ENCODE results near the gene CDC42BPG.
"Not testable (repeated sequence)": the region's sequence is repeated elsewhere in the genome, so short reads cannot be mapped to it uniquely, and the experiment has no call there.

The CDC42BPG gene

DNA sequence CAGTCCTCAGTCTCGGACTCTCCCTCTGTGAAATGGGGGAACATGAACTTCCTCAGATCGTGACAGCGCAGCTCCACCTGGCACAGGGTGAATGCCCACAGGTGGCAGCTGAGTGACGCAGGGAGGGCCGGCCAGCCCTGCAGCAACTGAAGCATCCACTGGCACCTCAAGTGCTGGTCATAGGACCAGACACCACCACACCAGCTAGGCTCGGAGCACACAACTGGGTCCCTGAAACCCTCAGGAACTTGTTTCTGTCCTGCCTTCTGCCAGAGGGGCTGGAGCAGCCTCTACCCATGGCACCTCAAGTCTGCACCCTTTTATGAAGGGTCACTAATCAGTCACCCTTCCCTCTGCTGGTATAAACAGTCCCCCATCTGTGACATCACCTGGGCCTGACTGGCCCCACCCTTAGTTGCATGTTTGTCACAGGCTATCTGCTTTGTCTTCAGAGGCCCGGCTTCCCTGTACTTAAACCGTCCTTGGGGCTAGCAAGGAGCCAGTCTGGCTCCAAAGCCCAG is 7.4 kb upstream of the CDC42BPG start:
- H3K4me3 ChIP-seq (ENCODE audit: low read depth, low read length), result no peak overlapping the region
- TF ChIP-seq, protein P1, sequence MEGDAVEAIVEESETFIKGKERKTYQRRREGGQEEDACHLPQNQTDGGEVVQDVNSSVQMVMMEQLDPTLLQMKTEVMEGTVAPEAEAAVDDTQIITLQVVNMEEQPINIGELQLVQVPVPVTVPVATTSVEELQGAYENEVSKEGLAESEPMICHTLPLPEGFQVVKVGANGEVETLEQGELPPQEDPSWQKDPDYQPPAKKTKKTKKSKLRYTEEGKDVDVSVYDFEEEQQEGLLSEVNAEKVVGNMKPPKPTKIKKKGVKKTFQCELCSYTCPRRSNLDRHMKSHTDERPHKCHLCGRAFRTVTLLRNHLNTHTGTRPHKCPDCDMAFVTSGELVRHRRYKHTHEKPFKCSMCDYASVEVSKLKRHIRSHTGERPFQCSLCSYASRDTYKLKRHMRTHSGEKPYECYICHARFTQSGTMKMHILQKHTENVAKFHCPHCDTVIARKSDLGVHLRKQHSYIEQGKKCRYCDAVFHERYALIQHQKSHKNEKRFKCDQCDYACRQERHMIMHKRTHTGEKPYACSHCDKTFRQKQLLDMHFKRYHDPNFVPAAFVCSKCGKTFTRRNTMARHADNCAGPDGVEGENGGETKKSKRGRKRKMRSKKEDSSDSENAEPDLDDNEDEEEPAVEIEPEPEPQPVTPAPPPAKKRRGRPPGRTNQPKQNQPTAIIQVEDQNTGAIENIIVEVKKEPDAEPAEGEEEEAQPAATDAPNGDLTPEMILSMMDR (IDR thresholded peaks at IDR 0.05; ENCODE audit: low read depth, low read length), result no peak

DNA sequence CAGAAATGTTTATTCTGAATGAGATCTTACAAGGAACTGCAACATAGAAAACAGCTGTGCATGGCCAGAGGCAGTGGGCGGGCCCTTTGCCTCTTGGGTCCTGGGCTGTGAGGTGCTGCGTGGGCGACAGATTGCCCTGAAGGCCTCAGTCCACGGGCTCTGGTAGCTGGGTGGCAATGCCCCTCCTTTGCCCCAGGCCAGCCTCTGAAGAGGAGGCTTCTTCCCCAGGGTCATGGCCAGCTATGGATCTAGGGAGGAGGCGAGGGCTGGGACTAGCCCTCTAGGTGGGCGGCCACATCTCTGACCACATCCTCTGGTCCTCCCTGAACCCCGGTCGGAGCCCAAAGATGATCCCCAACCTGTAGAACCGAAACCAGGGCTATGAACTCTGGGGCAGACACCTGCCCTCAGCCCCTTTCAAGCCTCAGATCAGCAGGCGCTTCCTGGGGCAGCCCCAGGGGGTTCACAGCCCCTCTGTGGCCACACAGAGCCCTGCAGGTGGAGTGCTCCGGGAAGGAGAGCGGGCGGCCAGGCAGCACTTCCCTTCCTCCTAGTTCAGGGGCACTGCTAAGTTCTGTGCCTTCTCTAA is 6.6 kb upstream of the CDC42BPG start:
- no peak overlapping the region for H3K4me3 ChIP-seq (ENCODE audit: low read depth, low read length)
- TF ChIP-seq, protein P1 (IDR thresholded peaks at IDR 0.05; ENCODE audit: low read depth, low read length), result no peak

DNA sequence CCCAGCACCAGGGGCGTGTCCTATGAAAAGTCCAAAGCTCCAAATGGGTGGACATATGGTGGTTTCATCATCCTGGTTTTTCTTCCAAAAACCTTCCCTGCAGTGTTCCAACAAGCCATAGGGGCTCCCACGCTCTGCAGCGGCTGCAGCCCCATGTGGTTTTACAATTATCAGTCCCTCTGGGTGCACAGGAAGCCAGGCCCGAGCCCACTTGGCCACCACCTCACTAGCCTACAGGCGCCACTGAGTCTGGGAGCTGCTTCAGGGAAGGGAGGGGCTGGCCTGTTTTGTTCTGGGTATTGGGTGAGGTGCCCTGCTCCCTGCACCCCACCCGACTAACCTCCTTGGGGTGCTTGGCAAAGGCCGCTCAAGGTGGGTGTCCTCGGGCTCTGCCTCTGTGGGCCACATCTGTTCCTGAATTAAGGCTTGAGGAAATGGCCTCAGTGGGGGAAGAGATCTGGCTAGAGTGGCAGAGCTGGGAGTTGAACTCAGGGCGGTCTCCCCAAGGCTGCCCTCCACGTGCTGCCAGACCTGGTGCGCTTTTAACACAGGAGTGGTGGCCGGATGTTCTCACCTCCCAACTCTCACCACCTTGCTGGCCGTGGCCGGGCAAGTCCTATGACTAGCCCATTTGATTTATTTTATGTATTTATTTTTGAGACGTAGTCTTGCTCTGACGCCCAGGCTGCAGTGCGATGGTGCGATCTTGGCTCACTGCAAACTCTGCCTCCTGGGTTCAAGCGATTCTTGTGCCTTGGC is 5.3 kb upstream of the CDC42BPG start:
- TF ChIP-seq, protein P1 (IDR thresholded peaks at IDR 0.05; ENCODE audit: low read depth, low read length), result no peak; the same call in 1 of the 2 replicates
- H3K4me3 ChIP-seq (ENCODE audit: low read depth, low read length), result no peak overlapping the region

DNA sequence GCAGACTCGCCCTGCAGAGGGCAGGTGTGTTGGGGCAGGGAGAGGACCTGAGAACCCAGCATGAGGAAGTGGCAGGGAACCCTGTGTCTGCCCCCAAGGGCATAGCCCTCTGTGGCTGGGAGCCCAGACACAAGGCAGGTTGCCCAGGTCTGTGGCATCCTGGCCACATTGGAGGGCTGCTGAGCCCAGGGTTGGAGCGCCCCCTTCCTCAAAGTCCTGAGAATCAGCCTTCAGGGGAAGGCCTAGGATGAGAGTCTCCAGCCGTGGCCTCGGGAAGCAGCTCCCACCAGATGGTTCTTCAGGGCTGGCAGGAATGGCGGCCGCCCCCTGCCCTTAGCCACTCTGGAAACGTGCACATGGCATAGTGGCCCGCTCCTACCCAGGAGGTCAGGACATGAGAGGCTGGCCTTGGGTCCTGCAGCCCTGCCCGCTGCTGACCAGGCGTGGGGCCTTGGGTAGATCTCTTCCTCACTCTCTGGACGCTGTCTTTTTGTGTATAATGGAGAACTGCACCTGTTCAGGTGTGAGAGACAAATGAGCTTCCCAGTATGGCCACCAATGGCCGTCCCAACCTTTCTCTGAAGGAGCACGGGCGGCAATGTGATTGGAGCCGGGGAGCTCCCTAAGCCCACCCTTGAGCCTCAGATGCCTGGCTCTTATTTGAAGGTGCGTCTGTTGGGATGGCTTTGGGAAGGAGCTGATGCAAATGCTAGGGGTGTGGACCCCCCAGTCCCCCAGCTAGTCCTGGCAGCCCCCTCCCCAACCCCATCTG is 4.6 kb upstream of the CDC42BPG start:
- TF ChIP-seq, protein P1 (IDR thresholded peaks at IDR 0.05; ENCODE audit: low read depth, low read length), result no peak
- H3K4me3 ChIP-seq (ENCODE audit: low read depth, low read length), result no peak overlapping the region

DNA sequence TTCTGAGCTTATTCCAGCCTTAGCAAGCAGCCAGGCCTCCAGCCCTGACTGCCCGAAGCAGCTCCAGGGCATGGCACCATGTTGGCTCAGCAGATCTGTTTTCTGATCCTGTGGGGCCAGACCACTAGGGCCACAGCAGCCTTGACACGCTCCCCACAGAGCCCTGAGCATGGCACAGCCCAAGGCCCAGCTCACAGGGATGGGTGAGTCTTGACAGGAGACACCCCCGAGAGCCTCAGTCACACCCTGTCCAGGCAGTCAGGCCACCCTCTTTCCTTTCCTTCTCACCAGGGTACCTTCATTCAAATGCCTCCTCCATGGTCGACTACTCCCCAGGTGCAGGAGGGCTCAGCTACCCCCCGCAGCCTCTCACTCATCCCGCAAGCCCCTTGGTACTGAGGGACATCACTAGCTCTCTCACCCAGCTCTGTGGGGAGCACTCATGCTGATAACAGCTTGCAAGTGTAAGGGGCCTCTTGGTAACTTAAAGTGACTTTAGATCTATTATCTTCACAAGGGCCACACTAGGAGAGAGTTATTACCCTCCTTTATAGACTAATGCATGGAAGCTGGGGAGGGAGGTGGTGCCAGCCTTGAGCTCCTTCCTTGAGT is 3.9 kb upstream of the CDC42BPG start:
- H3K4me3 ChIP-seq (ENCODE audit: low read depth, low read length), result no peak overlapping the region
- TF ChIP-seq, protein P1 (IDR thresholded peaks at IDR 0.05; ENCODE audit: low read depth, low read length), result no peak

DNA sequence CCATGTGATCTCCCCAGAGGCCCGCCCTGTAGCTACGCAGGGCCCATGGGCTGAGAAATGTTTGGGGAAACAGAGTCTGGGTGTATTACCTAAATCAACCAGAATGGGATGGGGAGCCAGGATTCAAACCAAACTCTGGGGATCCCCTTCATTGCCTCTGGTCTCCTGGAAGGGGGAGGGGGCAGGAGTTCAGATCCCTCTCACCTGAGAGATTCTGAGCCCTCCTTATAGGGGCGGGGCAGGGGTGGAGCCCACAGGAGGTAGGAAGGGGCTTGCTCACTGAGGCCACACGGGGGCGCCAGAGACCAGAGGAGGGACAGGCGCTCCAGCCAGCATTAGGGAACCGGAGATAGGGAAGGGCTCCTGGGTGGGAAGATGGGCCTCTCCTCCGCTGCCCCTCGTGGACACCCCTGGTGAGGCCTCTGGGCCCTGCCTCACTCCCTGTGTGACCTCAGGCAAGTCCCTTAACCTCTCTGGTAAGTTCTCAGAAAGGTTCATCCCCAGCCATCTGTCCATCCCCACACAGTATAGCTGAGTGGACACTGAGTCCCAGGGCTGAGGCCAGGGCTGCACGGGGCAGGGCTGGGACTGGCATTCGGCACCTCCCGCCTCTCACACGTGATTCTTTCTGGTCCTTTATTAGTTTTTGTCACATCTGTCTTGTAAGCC is 2.7 kb upstream of the CDC42BPG start:
- TF ChIP-seq, protein P1 (IDR thresholded peaks at IDR 0.05; ENCODE audit: low read depth, low read length), result peak; percentile 92
- H3K4me3 ChIP-seq (ENCODE audit: low read depth, low read length), result no peak overlapping the region

DNA sequence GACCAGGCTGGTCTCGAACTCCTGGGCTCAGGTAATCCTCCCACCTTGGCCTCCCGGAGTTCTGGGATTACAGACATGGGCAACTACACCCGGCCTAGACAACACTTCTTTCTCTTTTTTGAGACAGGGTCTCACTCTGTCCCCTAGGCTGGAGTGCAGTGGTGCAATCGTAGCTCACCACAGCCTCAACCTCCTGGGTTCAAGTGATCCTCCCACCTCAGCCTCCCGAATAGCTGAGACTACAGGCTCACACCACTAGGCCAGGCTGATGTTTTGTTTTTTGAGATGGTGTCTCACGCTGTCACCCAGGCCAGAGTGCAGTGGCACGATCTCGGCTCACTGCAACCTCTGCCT is 1.3 kb upstream of the CDC42BPG start:
- not testable (repeated sequence) for H3K4me3 ChIP-seq (ENCODE audit: low read depth, low read length)

All from WI38 (cell line).